Cerebellar nuclear complex (tissue), 1 donor: ENCODE results near the gene SLC25A4.
"Not testable (repeated sequence)": the region's sequence is repeated elsewhere in the genome, so short reads cannot be mapped to it uniquely, and the experiment has no call there.

ENCODE experiments used
- DNase-seq, 2 experiments: peaks; one replicate each; lab custom pipeline; 2025; lab: John Stamatoyannopoulos, UW

Gene SLC25A4

DNA sequence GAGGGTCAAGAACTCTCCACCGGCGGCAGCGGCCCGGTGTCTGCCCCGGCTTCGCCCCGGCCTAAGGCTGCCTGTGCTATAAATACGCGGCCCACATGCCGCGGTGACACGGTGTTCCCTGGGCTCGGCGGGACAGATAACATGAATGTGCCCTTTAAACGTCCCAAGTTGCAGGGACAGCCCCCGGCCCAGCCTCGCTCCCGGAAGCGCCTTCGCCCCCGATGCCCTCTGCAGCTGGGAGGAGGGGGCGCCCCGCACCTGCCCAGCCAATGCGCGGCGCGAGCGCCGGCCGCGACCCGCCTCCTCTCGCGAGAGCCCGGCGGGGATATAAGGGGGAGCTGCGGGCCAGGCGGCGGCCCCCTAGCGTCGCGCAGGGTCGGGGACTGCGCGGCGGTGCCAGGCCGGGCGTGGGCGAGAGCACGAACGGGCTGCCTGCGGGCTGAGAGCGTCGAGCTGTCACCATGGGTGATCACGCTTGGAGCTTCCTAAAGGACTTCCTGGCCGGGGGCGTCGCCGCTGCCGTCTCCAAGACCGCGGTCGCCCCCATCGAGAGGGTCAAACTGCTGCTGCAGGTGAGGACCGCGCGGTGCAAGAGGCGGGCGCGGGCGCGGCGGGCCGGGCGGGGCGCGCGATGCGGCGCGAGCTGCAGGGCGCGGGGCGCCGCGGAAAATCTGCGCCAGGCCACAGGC lies at the start of gene SLC25A4:
Gene SLC25A4 (plus strand): TSS at position 355 of the 689 bp plus-strand sequence. CDS start 107 bp downstream, at position 462.
- peak in 1 of 2 experiments; percentile 23 for DNase-seq

DNA sequence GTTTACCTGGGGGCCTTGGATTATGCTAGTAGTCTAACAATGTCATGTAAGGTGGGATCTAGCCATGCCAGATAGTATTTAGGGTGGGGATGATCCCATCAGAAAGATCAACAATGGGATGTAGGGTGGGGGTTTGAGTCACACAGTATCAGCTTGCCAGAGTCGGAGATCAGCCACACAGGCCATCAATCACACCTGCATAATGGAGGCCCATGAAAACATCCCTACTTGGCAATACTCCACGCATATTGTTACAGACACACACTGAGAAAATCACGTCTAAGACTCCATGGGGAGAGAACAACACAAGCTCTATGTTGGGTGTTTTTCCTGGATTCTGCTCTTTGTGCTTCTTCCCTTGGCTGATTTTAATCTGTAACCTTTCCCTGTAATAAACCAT lies 49.5 kb upstream of the SLC25A4 start:
- DNase-seq, result no peak

DNA sequence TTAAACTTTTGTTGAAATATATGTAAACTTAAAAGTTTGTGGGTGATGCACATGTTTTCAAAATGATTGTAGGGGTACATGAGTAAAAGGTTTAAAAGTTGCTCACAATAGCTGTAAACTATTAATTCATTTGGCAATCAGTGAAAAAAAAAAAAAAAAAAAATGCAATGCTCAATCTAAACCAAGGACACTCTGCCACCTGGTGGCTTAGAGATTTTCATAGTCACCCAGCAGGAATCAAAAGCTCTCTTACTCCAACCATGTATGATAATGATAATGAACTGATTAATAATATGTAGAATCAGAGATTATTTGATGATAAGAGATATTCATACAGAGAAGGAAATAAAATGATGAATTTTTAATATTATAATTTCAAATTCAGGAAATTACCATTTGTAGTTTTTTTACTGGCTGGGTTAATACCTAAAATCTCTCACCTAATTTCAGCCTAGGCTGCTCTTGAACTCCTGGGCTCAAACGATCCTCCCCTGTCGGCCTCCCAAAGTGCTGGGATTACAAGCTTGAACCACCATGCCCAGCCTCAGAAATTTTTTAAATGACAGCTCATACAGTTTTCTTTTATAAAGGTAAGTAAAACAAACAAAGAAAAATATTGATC lies 46.9 kb upstream of the SLC25A4 start:
- DNase-seq, result no peak

DNA sequence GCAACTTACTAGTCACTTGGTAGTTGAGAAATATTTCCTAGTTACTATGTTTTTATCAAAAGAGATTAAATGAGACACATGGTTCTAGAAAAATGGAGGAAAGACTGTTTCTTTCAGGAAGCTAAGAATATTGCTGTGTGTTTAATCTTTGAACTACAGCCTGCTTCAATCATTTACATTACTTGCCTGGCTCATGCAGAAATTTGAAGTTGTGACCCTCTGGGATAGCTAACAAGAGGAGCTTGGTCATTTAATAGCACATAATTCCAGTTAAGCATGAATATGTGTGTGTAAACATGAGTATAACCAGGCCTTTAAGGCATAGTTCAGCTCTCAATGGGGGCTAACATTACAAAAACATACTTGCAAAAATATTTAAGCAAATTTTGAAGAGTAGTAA lies 44.6 kb upstream of the SLC25A4 start:
- DNase-seq, result no peak

DNA sequence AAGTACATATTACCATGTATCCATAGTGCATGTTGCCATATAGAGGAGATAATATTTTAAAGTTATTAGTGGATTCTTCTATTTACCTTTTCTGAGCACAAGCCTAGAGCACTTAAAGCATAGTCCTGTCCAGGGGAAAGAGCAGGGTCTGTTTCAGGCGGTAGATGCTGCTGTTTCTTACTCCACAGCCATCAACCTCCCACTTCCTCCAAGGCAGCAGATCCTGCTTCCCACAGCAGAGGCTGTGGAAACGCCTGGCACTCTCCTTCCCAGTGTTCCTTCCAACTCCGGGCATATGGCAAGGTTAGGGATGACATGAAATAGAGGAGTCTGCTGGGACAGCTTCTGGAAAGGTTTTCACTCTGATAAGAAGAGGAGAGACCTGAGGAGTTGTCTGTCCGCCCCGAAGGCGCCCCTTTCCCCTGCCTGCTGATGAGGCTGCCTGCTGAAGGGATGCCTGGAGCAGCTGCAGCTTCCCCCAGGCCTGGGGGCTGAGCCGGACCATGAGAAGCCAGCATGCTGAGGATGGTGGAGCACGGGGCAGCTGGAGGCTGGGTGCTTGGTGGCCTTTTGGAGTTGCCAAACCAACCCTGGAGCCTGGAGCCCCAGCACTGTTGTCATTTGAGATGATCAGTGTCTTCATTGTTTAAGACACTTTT lies 43.9 kb upstream of the SLC25A4 start:
- DNase-seq, result no peak

DNA sequence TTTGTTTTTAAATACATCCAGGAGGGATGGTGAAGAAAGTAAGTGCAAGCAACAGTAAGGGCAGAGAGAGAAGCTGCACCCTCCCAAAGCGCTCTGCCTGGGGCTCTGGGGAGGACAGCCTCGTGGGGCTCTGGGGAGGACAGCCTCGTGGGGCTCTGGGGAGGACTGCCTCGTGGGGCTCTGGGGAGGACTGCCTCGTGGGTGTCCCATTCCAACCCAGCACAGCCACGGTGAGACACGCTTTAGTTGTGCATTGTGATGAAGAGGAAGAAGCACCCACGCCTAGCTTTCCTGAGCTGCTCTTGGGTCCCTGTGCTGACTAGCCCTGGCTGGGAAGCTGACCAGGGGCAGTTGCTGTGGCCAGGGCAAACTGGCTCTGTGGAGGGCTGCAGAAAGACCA lies 43.1 kb upstream of the SLC25A4 start:
- DNase-seq, result no peak

DNA sequence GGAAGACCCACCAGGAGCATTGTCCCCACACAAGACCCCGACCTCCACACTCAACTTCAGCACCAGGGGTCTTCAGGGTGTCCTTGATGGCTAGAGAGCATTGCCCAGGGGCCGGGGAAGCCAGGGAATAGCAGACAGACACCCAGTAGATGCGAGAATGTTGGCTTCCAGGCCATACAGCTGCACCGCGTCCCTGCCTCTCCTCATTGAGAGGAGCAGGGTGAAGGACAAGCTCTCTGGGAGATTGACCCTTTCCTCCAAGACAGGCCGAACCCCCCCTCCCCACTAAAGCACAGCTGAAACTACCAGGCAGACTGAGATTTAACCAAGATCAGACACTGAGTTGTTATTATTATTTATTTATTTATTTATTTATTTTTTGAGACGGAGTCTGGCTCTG lies 42.6 kb upstream of the SLC25A4 start:
- no peak for DNase-seq

DNA sequence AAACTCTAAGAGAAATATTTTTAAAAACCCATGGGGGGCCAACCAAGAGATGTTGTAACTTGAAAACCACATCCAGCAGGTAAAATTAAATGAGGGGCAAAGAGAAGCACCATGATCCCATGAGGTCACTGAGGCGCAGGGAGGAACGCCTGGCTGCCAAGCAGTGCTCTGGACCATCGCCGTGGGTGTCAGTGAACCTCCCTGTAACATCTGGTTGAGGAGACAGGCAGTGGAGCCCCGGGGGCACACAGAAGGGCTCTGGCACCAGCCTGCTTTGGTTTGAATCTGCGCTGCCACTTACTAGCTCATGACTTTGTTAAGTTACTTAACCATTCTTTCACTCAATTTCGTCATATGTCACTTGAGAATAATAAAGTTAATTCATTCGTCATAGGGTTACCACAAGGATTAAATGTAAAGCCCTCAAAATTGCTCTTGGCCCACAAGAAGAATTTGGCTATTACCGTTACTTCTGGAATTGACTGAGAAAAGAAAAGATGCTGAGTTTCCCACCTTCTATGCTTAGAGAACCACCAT lies 41.6 kb upstream of the SLC25A4 start:
- DNase-seq, result no peak

DNA sequence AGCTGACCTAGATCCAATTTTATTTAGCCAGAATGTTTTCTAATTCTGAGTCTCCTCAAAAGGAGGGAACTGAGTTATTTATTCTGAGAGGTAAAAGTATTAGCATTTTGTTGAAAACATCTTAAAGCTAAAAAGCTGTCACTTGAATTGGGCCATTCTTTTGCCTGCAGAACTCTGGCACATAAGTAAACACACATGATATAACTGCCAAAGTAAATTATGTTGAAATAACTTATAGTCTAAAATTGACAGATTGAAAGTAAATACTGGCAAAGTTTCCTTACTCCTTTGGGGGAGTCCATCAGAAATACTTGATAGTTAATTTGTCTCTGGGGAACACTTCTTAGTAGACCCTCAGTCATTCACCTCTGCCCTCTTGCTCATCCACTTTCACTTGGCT lies 38.3 kb upstream of the SLC25A4 start:
- DNase-seq, result no peak

DNA sequence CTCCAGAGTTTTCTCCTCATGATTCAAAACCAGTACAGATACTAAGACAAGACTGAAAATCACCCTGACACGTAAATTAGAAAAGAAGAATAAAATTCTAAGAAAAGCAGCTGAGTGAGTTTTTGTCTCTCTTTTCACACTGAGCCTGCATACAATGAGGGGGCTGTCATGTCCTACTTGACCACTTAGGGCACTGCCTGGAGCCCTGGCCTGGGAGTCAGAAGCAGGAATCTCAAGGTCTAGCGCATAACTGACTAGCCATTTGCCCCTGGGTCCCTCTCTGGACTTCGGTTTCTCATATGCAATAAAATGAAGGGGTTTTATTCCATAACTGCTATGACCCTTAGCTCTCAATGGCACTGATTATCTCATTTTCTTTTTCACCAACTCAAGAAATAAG lies 36.7 kb upstream of the SLC25A4 start:
- no peak for DNase-seq

DNA sequence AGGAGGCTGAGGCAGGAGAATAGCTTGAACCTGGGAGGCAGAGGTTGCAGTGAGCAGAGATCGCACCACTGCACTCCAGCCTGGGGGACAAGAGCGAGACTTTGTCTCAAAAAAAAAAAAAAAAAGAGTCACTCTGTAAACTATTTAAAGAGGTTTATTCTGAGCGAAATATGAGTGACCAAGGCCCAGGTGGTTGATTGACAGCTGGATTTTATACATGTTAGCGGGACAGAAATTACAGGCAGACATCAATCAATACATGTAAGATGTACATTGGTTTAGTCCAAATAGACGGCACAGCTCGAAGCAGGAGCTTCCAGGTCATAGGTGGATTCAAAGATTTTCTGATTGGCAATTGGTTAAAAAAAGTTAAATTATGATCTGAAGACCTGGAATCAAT lies 35.5 kb upstream of the SLC25A4 start:
- not testable (repeated sequence) for DNase-seq

DNA sequence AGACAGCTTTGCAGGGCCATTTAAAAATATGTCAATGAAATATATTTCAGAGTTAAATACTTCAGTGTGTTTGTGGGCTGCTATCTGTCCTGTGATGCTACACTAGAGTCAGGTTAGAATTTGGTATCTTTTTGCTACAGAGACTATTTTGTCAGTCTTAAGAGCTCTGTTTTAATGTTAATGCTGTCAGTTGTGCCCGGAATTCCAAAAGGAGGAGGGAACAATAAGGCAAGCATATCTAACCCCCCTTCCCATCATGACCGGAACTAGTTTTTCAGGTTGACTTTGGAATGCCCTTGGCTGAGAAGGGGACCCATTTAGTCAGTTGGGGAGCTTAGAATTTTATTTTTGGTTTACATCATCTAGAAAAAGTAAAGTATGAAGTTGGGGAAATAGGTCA lies 34.9 kb upstream of the SLC25A4 start:
- no peak for DNase-seq

DNA sequence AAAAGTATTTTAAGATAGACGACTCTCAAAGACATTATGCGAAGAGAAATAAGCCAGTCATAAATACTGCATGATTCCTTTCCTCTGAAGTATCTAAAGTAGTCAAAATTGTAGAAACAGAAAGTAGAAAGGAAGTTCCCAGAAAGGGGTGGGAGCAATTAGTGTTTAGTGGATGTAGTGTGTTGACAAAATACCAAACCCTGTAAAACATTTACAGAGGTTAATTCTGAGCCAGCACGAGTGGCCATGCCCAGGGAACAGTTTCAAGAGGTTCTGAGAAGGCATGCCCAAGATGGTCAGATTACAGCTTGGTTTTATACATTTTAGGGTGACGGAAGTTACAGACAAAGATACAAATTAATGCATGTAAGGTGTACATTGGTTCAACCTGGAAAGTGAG lies 34.4 kb upstream of the SLC25A4 start:
- DNase-seq, result no peak

DNA sequence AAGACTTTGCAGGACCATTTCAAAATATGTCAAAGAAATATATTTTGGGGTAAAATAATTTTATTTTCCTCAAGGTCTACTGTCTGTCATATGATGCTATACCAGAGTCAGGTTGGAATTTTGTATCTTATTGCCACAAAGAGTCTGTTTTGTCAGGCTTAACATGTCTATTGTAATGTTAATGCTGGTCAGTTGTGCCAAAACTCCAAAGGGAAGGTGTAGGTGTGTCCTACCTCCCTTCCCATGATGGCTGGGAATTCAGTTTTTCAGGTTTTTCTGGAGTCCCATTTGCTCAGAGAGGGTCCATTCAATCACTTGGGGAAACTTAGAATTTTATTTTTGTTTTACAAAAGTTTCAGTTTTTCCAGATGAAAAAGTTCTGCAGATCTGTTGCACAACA lies 33.3 kb upstream of the SLC25A4 start:
- DNase-seq, result no peak

DNA sequence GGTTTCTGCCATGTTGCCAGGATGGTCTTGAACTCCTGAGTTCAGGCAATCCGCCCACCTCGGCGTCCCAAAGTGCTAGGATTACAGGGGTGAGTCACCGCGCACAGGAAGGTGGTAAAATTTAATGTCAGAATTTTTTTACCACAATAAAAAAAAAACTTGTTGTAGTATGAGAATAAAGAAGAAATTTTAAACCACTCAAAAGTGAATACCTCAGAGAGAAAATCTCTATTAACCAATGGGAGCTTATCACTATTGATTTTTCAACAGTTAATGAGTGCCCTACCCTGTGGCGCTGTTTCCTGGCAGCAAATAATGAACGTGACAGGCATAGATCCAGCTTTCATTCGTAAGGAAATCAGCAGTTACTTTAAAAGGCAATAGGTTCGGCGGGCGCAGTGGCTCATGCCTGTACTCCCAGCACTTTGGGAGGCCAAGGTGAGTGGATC lies 32.7 kb upstream of the SLC25A4 start:
- DNase-seq, result no peak

DNA sequence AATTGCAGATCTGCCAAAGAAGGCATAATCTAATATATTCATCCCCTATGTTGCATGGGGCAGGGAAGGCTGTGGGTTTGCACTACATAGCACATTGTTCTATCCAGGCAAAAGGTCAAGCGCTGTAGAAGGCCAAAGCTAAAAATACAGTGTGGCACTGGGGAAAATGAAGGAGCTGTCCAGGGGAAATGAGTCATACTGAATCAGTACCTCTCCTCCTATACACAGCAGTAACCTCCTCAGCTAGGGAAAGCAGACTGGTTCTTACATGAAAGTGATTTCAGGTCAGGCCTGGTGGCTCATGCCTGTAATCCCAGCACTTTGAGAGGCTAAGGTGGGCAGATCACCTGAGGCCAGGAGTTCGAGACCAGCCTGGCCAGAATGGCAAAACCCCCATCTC lies 31.0 kb upstream of the SLC25A4 start:
- no peak for DNase-seq

DNA sequence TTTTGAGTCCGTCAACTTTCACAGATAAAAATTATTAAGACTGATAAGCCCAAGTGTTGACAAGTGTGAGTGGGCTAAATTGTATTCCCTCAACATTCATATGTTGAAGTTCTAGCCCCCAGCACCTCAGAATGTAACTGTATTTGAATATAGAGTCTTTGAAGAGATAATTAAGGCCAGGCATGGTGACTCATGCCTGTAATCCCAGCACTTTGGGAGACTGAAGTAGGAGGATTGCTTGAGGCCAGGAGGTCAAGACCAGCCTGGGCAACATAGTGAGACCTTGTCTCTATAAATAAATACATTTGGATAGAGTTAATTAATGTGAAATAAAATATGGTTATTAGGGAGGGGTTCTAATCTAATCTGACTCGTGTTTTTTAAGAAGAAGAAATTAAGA lies 29.7 kb upstream of the SLC25A4 start:
- no peak for DNase-seq

DNA sequence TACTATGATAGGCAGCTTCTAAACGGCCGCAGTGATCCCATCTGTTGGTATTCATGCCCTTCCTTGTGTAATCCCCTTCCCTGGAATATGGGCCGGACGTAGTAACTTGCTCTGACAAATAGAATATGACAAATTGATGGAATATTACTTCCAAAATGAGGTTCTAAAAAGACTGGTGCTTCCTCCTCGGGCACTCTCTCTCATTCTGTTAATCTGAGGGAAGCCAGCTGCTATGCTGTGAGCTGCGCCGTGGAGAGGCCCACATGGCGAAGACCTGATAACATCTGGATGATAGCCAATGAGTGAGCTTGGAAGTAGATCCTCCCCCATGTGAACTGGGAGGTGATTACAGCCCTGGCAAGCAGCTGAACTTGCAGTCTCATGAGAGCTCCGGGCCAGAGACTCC lies 27.2 kb upstream of the SLC25A4 start:
- DNase-seq, result no peak

DNA sequence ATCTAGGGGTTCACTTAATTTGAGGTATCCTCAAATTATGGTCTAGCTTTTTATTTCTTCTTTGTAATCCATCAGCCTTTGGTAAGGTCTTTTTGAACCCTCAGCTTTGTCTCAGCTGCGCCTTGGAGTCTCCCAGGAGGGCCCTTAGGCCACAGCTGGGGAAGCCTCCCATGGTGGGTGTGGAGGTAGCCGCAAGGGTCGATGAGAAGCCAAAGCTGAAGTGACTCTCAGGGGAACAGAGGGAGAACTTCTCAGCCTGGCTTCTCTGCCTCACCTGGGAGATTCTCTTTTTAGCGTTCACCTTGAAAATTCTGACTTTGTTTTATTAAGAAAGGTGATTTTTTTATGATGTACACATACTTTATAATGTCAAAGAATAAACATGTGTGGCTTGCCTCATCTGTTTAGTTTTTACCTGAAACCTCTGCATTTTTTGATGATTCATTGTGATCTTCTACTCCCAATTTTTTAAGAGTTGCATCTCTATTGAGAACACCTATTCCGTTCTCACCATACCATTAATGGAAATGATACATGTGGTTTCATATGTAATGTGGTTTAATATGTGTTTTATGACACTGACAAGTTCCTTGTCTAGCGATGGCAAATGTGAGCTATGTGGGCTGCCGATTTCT lies 25.6 kb upstream of the SLC25A4 start:
- DNase-seq, result no peak

DNA sequence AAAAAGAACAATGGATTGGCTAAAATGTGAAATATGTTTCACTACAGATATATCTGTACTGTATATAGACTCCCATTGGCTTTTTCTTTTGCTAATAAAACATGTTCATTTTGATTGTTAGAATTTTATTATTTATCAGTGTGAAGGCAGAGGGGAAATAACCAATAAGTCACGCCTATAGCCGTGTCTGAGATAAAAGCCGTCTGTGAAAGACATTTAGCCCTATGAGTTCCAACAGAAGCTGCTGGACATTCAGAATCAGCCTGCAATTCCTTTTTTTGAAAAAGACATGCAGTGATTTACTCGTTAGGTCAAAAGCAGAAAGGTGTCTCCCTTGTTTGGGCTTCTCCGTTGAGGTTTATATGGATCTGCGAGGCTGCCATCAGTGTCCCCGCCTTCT lies 24.2 kb upstream of the SLC25A4 start:
- no peak for DNase-seq

DNA sequence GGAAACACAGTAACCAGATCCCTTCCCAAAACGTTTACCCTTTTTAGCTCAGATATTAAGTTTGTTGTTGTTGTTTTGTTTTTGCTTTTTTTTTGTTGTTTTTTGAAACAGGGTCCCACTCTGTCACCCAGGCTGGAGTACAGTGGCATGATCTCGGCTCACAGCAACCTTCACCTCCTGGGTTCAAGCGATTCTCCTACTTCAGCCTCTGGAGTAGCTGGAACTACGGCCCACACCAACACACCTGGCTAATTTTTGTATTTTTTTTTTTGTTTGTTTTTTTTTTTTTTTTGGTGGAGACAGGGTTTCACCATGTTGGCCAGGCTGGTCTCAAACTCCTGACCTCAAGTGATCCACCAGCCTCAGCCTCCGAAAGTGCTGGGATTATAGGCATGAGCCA lies 23.6 kb upstream of the SLC25A4 start:
- not testable (repeated sequence) for DNase-seq

DNA sequence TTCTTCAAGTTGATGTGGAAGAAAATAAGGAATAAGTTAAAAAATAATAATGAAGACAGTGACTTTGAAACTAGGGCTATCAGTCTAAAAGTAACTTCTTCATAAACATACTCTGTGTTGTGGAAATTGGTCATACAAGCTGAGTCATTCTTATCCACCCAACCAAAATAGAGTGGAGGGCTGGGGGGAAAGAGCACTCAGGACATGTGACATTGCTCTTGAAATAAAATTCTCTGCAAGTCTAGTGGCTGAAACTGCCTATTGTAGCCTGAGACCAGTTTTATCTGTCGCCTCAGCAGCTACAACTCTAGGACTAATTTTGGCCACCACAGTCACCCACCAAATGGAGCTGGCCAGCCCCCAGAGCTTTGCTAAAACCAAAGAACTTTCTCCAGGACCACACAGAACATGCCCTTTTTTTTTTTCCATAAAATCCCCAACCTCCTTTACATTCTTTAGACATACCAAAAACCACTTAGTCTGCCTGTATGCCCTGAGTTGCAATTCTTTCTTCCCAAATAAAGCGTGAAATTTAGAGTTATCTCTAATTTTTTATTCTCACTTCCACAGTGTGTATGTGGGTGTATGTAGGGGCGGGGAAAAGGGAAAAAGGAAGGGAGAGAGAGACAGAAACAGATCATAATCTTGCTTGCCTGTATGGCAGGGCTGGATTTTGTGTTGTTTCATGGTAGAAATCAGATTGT lies 23.0 kb upstream of the SLC25A4 start:
- DNase-seq, result no peak
